HG03039 (cell line): ENCODE data around the gene TMC1.
"Not testable (repeated sequence)": the region's sequence is repeated elsewhere in the genome, so short reads cannot be mapped to it uniquely, and the experiment has no call there.

Source experiments
- ATAC-seq: cut with Tn5 transposase; IDR thresholded peaks from one replicate; pipeline ENCODE4 v1.9.1; 2021; ENCODE audit warnings: mild to moderate bottlenecking, moderate library complexity; ENCODE audit not compliant: unreplicated experiment

Gene TMC1

DNA sequence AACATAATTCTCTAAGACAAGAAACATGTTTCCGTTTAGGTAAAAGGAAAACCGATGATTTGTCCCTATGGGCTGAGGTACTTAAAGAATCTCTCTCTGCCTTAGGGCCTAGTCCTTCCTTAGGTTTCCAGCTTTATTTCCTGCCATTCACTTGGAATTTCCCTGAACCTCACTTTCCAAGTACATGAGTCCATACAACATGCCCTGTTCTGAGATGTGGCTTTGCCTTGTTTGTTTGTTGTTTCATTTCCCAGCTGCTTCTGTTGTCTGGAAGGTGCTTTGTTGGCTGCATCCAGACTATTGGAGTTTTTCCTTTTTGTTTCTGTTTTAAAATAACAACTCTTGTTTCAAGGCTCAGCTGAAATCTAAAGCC lies 336.2 kb downstream of the TMC1 start:
- ATAC-seq, result no peak

DNA sequence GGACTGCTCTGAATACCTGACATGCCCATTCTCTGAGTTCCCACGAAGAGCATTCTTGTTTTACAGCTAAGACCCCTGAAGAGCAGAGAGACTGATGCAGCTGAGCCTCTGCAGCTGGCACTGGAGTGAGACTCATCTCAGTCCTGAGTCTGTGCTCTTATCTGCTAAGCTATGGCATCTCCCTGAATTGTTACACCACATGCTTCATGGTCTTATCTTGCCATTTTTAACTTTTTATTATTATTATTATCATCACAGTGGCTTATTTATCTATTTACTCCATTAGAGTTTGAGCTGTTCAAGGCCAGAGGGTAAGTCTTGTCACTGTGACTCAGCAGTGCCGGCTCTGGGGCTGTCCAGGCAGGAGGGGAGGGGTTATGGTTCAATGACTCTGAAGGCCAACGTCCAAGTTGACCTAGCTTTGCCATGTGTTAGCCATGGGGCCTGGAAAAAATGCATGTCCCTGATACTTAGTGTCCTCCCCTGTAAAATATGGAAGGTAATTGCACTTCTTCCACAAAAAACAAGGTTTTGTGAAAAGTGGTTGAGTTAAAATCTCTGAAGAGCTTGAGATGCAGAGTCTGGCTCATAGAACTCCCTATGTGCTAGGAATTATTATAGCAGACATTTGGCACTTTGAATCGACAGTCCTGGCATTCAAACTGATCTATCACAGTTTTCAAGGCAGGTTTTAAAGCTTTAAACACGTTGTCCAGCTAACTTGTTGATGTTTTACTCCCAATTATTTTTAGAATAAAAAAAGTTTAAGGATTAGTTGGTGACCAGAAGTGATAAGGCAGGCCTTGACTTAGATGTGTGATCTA lies 336.9 kb downstream of the TMC1 start:
- ATAC-seq, result no peak

DNA sequence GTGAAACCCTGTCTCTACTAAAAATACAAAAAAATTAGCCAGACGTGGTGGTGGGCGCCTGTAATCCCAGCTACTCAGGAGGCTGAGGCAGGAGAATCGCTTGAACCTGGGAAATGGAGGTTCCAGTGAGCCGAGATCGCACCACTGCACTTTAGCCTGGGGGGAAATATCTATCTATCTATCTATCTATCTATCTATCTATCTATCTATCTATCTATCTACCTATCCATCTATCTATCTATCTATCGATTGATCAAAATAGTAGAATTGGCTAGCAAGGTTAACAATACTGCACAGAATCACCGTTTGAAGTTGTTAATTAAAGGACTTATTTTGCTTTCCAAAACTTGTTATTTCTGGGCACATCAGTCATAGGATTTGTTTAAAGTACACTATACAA lies 341.4 kb downstream of the TMC1 start:
- ATAC-seq, result not testable (repeated sequence)

DNA sequence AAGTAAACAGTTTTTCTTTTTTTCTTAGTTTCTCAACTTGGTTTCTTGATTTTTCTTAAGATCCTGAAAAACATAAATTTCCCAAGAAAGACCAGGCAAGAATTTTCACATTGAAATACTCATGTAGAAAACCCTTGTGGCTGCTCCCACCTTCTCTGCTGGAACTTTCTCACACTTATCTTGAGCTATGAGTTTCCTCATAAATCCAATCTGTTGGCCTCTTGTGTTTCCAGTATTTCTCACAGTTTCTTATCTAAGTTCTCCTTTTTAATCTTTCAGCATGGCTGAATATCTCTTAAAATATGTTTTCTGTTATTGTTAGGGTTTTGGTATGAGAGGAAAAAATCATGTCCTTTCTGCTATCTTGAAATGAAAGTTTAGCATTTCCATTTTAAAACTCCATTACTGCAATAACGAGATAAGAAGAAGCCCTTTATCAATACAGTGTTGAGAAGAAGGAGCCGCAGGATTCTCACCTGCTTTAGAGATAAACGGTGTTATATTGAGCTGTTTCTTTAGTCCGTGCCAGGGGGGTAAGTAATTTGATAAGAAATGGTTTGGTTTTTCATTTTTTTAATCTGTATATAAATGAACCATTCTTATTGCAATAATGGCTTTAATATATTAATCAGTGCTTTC lies 342.2 kb downstream of the TMC1 start:
- no peak for ATAC-seq

DNA sequence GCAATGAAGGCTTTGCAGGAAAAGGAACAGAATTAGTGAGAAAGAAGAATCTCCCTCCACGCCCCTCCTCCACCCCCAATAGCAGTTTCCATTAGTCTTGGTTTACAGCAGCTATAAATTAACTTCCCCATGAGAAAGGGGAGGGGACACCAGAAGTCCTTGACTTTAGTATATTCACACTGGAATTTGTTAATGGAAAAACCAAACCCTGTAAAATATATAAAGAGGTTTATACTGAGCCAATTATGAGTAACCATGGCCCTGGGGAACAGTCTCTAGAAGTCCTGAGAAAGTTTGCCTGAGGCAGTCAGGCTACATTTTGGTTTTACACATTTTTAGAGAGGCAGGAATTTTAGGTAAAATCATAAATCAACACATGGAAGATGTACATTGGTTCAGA lies 342.9 kb downstream of the TMC1 start:
- ATAC-seq, result no peak

DNA sequence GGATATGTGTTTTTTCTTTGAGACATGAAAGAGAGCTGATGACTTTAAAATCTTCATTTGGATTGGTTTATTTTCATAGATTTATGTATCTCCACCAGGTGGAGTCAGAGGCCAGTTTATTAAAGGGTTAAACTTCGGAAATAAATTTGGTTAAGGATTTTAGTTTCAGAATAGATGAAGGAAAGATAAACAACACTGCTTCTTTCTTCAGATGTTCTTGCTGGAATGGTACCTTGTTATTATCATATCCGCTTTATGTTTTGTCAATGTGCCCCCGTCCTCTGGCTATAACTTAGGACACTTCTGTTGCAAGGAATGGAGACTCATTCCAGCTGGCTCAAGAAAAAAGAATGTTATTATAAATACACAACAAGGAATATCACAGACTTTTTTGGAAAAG lies 350.3 kb downstream of the TMC1 start:
- no peak for ATAC-seq

DNA sequence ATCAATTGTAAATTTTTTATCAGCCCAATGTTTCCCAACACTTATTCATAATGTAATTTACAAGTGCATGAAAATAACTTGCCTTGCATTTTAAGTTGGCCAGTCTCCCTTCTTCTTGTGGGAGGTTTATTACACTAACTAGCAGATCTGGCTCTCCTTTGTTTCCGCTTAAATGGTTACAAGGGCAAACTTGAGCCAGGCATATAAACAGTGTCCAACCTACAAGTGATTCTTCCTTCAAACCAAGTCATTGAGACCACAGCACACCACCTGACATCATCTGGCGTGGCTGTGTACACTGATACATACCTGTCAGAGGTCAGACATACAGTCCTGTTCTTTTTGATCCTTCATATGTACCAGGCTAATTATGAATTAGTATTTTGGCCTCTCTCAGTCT lies 351.3 kb downstream of the TMC1 start:
- ATAC-seq, result no peak

DNA sequence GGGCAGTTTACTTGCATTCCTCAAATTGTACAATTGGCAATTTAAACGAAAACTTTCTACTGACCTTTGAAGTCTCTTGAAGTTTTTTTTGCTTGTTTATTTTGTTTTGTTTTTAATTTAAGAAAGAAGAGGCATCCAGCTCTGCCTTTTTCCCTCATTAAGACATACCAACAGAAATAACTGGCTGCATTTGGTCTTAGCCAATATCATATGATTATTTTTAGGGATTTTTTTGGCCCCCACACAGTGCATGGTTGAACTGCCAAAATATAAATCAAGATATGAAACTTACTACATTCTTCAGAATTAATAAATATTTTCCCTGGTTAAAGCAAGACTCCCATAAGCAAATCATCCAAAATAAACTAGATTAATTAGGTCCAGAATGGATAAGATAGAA lies 352.0 kb downstream of the TMC1 start:
- ATAC-seq, result no peak

DNA sequence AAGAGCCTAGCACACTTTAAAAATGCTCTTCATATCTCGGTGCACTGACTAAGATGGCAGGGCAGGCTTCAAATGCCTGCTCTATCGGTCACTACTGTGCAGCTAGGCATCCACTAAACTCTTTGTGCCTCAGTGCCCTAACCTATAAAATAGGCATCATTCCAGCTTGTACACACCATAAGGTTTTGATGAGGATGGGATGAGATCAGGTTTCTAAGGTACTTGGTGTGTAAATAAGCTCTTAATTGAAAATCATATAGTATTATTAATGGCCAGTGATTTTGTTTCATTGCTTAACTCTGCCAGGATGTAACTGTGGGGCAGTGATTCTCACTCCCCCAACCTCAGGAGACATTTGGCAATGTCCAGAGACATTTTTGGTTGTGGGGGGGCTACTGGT lies 352.9 kb downstream of the TMC1 start:
- ATAC-seq, result no peak

DNA sequence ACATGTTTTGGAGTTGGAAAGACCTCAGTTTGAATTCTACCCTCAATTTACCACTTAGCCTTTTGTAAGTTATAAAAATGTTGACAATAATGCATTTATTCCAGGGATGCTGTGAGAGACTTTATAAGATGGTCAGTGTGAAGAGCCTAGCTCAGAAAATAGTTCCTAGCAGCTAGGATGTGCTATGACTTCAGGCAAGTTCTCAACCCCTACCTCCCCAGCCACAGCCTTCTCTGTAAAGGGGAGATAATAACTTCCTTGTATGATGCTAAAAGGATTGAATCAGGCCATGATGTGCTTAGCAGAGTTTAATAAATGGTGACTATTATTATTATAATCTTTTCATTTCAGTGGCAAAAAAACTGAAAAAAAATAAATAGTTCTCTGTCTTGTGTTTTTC lies 353.8 kb downstream of the TMC1 start:
- no peak for ATAC-seq

DNA sequence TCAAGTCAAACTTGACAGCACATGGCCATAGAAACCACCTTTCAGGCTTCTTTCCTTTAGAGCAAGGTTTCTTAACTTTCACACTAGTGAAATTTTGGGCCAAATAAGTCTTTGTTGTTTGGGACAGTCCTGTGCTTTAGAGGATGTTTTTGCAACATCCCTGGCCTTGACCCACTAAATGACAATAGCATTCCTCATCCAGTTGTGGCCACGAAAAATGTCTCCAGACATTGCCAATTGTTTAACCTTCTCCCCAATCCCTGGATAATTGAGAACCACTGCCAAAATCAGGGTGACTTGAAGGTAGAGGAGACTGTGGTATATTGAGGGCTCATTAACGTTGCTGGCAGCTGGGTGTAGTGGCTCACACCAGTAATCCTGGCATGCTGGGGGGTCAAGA lies 359.4 kb downstream of the TMC1 start:
- no peak for ATAC-seq

DNA sequence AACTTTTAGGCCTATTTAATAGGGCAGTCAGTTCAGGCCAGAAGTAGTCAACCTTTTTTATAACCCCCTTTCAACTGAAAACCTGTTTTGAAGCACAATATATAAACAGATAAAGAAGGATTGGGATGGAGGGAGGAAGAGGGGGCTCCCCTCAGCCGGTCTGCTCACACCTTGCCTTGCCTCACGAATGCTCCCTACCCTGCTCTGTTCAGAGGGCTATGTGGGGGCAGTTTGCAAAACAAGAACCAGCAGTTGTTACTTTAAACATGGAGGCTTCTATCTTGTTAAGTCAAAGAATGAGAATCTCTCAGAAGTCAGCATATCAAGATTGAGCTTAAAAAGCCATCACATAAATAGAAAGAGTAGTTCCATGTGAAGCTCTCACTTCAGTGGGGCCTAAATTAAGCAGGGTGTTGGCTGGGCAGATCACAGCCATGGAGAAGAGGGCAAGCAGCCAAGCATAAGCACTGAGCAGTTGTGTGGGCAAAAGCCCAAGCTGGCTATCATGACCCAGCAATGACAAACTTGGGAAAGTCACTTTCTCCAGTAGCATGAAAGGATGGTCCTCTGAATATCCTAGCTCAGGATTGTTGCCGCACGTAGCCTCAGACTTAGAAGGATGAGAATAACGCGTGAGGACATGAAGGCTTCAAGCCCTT lies 360.8 kb downstream of the TMC1 start:
- no peak for ATAC-seq

DNA sequence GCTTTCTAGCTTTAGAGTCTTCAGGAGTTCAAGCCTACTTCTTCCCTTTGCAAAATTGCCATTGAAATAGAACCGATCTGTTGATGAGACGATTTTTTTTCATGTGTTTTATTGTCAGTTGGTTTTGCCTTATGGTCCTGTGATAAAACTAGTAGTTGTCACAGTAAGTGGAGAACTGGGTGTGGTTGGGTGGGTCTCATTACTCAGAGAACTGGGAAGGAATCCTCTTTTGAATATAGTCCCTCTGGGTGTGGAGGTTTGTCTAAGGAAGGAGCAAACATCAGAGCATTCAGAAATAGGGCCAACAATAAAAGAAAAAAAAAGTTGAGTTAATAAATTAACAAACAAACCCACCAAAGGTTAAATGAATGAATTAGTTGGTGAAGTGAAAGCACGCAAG lies 362.5 kb downstream of the TMC1 start:
- no peak for ATAC-seq

DNA sequence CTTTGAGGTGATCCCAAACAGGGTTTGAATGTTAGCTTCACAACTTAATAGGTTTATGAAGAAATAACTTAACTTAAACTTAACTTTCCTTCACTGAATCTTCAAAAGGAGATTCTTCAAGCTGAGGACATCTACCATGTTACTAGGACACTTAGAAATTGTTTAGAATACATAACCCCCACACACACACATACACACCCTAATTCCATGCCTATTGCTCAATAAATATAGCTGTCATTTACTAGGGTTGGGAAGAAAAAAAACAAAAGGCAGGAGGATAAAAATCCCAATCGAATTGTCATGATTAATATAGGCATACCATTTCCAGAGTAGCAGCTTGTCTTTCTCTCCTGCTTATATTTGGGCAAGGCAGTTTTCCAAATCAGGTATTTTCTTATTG lies 363.1 kb downstream of the TMC1 start:
- no peak for ATAC-seq
